GM23338 (cell line): ENCODE measurements around the gene IDUA. TPM values are rescaled to one million over a fixed set of nuclear protein-coding genes. Genes with fewer than 3 reads are reported as not detected.

Experiments
- ATAC-seq: fragments of 200-7000 bp; cut with Tn5 transposase; 3 replicates; pipeline ENCODE4 v1.9.1; 2020
- DNase-seq: peaks from one replicate; pipeline ENCODE4 v3.0.0-alpha.2; 2015; ENCODE audit warnings: low spot score
- H2AFZ ChIP-seq: fragments of 200-600 bp; sonication (generic); 2 replicates; pipeline ENCODE4 v1.8.0; 2016; ENCODE audit warnings: antibody characterized with exemption, mild to moderate bottlenecking, moderate library complexity
- H3F3A ChIP-seq: fragments of 200-600 bp; sonication (generic); replicated peaks from 2 replicates; pipeline ENCODE4 v1.8.0; 2017; ENCODE audit warnings: antibody characterized with exemption, mixed run types, low read depth
- H3K27ac ChIP-seq: fragments of 200-600 bp; sonication (generic); 2 replicates; pipeline ENCODE4 v1.6.1; 2016; ENCODE audit warnings: low read depth
- H3K27me3 ChIP-seq: fragments of 200-600 bp; sonication (generic); 2 replicates; pipeline ENCODE4 v1.8.0; 2016; ENCODE audit warnings: mild to moderate bottlenecking, mixed run types, moderate library complexity; ENCODE audit not compliant: insufficient read depth
- H3K36me3 ChIP-seq: fragments of 200-600 bp; sonication (generic); 2 replicates; pipeline ENCODE4 v1.8.0; 2016; ENCODE audit warnings: mild to moderate bottlenecking; ENCODE audit not compliant: insufficient read depth
- H3K4me1 ChIP-seq: fragments of 200-600 bp; sonication (generic); 2 replicates; pipeline ENCODE4 v1.8.0; 2016; ENCODE audit warnings: mild to moderate bottlenecking, moderate library complexity; ENCODE audit not compliant: insufficient read depth
- H3K4me2 ChIP-seq: fragments of 200-600 bp; sonication (generic); 2 replicates; pipeline ENCODE4 v1.7.1; 2017; ENCODE audit warnings: mixed run types
- H3K4me3 ChIP-seq: fragments of 200-600 bp; sonication (generic); 2 replicates; pipeline ENCODE4 v1.6.1; 2016; ENCODE audit warnings: mixed run types
- H3K79me2 ChIP-seq: fragments of 200-600 bp; sonication (generic); replicated peaks from 2 replicates; pipeline ENCODE4 v1.8.0; 2017; ENCODE audit warnings: mild to moderate bottlenecking; ENCODE audit not compliant: insufficient read depth
- H3K9me2 ChIP-seq: fragments of 200-600 bp; sonication (generic); 2 replicates; pipeline ENCODE4 v1.8.0; 2017; ENCODE audit not compliant: insufficient read depth
- H4K20me1 ChIP-seq: fragments of 200-600 bp; sonication (generic); replicated peaks from 2 replicates; pipeline ENCODE4 v1.8.0; 2017; ENCODE audit warnings: mild to moderate bottlenecking; ENCODE audit not compliant: insufficient read depth
- H3K27ac Mint-ChIP-seq: 2 replicates; pipeline ENCODE4 v1.8.0; 2020; ENCODE audit warnings: inconsistent platforms, mild to moderate bottlenecking, moderate library complexity, mixed read lengths
- H3K27me3 Mint-ChIP-seq: 3 replicates; pipeline ENCODE4 v1.8.0; 2022; ENCODE audit warnings: low read depth, mild to moderate bottlenecking, moderate library complexity, mixed read lengths, inconsistent platforms; ENCODE audit not compliant: insufficient read depth, poor library complexity
- H3K36me3 Mint-ChIP-seq: 3 replicates; pipeline ENCODE4 v1.8.0; 2021; ENCODE audit warnings: low read depth, mild to moderate bottlenecking, inconsistent platforms, moderate library complexity, mixed read lengths
- H3K4me1 Mint-ChIP-seq: 3 replicates; pipeline ENCODE4 v1.8.0; 2020; ENCODE audit warnings: mild to moderate bottlenecking, inconsistent platforms, mixed read lengths
- H3K4me3 Mint-ChIP-seq: 3 replicates; pipeline ENCODE4 v1.8.0; 2021; ENCODE audit warnings: moderate library complexity, mild to moderate bottlenecking, inconsistent platforms, mixed read lengths
- H3K9me3 Mint-ChIP-seq: 3 replicates; pipeline ENCODE4 v1.8.0; 2020; ENCODE audit warnings: moderate library complexity, mild to moderate bottlenecking, inconsistent platforms, mixed read lengths
- CREB1 ChIP-seq: fragments of 250-450 bp; sonication (Bioruptor Pico); IDR thresholded peaks from 2 replicates; pipeline ENCODE4 v1.5.0; 2020; ENCODE audit warnings: low read depth, mild to moderate bottlenecking, moderate library complexity
- ETS1 ChIP-seq: IDR thresholded peaks from 2 replicates; pipeline ENCODE4 v1.6.1; 2016; ENCODE audit warnings: antibody characterized with exemption
- EZH2 ChIP-seq: fragments of 200-600 bp; sonication (generic); IDR thresholded peaks from one replicate; pipeline ENCODE4 v1.8.0; 2017; ENCODE audit warnings: antibody characterized with exemption, mild to moderate bottlenecking, low read depth; ENCODE audit not compliant: unreplicated experiment
- EZH2phosphoT487 ChIP-seq: fragments of 200-600 bp; sonication (generic); IDR thresholded peaks from one replicate; pipeline ENCODE4 v1.8.1; 2018; ENCODE audit warnings: antibody characterized with exemption; ENCODE audit not compliant: unreplicated experiment
- JUNB ChIP-seq: IDR thresholded peaks from one replicate; pipeline ENCODE4 v1.6.1; 2016; ENCODE audit warnings: antibody characterized with exemption; ENCODE audit not compliant: unreplicated experiment
- NANOG ChIP-seq: IDR thresholded peaks from 2 replicates; pipeline ENCODE4 v1.6.1; 2016; ENCODE audit warnings: antibody characterized with exemption, borderline replicate concordance
- POLR2AphosphoS5 ChIP-seq: IDR thresholded peaks from 2 replicates; pipeline ENCODE4 v1.6.1; 2016; ENCODE audit warnings: antibody characterized with exemption, low read depth
- REST ChIP-seq: IDR thresholded peaks from one replicate; pipeline ENCODE4 v1.6.1; 2018; ENCODE audit warnings: antibody characterized with exemption; ENCODE audit not compliant: unreplicated experiment
- STAT1 ChIP-seq: IDR thresholded peaks from one replicate; pipeline ENCODE4 v1.6.1; 2016; ENCODE audit warnings: antibody characterized with exemption; ENCODE audit not compliant: unreplicated experiment
- ZNF114 ChIP-seq: fragments of 250-450 bp; sonication (Bioruptor Pico); IDR thresholded peaks from 2 replicates; pipeline ENCODE4 v1.5.0; 2020; ENCODE audit warnings: mild to moderate bottlenecking, moderate library complexity
- ZNF331 ChIP-seq: fragments of 250-450 bp; sonication (Bioruptor Pico); IDR thresholded peaks from 2 replicates; pipeline ENCODE4 v1.5.0; 2020; ENCODE audit warnings: low read depth, mild to moderate bottlenecking, moderate library complexity
- polyA plus RNA-seq: library from polyadenylated mRNA; unstranded; fragments of >200 nt; fragmentation: Nextera tagmentation; extraction: Ambion mirVana; gene quantifications from 2 replicates; pipeline ENCODE4 v1.2.1, GENCODE V29; 2016
- total RNA-seq: library from RNA; depleted of rRNA; stranded (reverse); fragments of >200 nt; shearing (Covaris generic); gene quantifications from 2 replicates; pipeline ENCODE4 v1.2.3, GENCODE V29; 2014
- TF ChIP-seq, protein P1 (sequence below): fragments of 250-450 bp; sonication (Bioruptor Pico); IDR thresholded peaks from 2 replicates; pipeline ENCODE4 v1.5.0; 2020; ENCODE audit warnings: mild to moderate bottlenecking, moderate library complexity
- TF ChIP-seq, protein P2 (sequence below), 2 experiments: fragments of 200-600 bp in 1 of 2; sonication (generic) in 1 of 2; conservative IDR thresholded peaks; 2 replicates each; pipeline versions ENCODE4 v1.5.1 to v1.6.1; 2016 to 2017; ENCODE audit warnings: antibody characterized with exemption in 2 of 2, low read depth in 2 of 2, mild to moderate bottlenecking in 2 of 2, moderate library complexity in 1 of 2

The IDUA gene
- total and polyA plus RNA-seq, 2 experiments from 2014 or later = 1.3 to 6.1 TPM

GRCh38 chr4:990746-991367, 4.0 kb downstream of the IDUA start:
- Histone ChIP-seq H3K79me2 (no peaks in the 10 kb centered on the region), H2AFZ (no peak overlapping the region), H3F3A (0 out of 2 replicates have a peak, but pooled peaks cover 2% of the 10 kb centered on the region), H3K27me3 (peaks cover 11% of the 10 kb centered on the region), H3K4me3 (no peak overlapping the region), H3K36me3 (no peaks in the 10 kb centered on the region), H3K9me2 (no peaks in the 10 kb centered on the region), H3K4me1 (peaks cover 6% of the 10 kb centered on the region; the same call in 1 of the 2 replicates), H4K20me1 (no peaks in the 10 kb centered on the region), H3K4me2 (no peak overlapping the region), H3K27ac (no peak overlapping the region)
- Mint-ChIP-seq H3K27ac (no peak overlapping the region), H3K27me3 (peaks cover 17% of the 10 kb centered on the region), H3K9me3 (no peaks in the 10 kb centered on the region), H3K4me3 (no peak overlapping the region), H3K36me3 (no peaks in the 10 kb centered on the region), H3K4me1 (0 out of 3 replicates have a peak, but pooled peaks cover 2% of the 10 kb centered on the region)
- DNase-seq (no peak), ATAC-seq (no peak)
- TF ChIP-seq JUNB = no peak
- TF ChIP-seq ZNF114 (CRISPR knock-in tag) = no peak
- TF ChIP-seq, protein P1, sequence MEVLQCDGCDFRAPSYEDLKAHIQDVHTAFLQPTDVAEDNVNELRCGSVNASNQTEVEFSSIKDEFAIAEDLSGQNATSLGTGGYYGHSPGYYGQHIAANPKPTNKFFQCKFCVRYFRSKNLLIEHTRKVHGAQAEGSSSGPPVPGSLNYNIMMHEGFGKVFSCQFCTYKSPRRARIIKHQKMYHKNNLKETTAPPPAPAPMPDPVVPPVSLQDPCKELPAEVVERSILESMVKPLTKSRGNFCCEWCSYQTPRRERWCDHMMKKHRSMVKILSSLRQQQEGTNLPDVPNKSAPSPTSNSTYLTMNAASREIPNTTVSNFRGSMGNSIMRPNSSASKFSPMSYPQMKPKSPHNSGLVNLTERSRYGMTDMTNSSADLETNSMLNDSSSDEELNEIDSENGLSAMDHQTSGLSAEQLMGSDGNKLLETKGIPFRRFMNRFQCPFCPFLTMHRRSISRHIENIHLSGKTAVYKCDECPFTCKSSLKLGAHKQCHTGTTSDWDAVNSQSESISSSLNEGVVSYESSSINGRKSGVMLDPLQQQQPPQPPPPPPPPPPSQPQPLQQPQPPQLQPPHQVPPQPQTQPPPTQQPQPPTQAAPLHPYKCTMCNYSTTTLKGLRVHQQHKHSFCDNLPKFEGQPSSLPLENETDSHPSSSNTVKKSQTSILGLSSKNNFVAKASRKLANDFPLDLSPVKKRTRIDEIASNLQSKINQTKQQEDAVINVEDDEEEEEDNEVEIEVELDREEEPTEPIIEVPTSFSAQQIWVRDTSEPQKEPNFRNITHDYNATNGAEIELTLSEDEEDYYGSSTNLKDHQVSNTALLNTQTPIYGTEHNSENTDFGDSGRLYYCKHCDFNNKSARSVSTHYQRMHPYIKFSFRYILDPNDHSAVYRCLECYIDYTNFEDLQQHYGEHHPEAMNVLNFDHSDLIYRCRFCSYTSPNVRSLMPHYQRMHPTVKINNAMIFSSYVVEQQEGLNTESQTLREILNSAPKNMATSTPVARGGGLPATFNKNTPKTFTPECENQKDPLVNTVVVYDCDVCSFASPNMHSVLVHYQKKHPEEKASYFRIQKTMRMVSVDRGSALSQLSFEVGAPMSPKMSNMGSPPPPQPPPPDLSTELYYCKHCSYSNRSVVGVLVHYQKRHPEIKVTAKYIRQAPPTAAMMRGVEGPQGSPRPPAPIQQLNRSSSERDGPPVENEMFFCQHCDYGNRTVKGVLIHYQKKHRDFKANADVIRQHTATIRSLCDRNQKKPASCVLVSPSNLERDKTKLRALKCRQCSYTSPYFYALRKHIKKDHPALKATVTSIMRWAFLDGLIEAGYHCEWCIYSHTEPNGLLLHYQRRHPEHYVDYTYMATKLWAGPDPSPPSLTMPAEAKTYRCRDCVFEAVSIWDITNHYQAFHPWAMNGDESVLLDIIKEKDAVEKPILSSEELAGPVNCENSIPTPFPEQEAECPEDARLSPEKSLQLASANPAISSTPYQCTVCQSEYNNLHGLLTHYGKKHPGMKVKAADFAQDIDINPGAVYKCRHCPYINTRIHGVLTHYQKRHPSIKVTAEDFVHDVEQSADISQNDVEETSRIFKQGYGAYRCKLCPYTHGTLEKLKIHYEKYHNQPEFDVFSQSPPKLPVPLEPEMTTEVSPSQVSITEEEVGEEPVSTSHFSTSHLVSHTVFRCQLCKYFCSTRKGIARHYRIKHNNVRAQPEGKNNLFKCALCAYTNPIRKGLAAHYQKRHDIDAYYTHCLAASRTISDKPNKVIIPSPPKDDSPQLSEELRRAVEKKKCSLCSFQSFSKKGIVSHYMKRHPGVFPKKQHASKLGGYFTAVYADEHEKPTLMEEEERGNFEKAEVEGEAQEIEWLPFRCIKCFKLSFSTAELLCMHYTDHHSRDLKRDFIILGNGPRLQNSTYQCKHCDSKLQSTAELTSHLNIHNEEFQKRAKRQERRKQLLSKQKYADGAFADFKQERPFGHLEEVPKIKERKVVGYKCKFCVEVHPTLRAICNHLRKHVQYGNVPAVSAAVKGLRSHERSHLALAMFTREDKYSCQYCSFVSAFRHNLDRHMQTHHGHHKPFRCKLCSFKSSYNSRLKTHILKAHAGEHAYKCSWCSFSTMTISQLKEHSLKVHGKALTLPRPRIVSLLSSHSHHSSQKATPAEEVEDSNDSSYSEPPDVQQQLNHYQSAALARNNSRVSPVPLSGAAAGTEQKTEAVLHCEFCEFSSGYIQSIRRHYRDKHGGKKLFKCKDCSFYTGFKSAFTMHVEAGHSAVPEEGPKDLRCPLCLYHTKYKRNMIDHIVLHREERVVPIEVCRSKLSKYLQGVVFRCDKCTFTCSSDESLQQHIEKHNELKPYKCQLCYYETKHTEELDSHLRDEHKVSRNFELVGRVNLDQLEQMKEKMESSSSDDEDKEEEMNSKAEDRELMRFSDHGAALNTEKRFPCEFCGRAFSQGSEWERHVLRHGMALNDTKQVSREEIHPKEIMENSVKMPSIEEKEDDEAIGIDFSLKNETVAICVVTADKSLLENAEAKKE (CRISPR knock-in tag) = no peak
- no peak for TF ChIP-seq CREB1 (CRISPR knock-in tag)
- no peak for TF ChIP-seq ETS1
- TF ChIP-seq ZNF331 (CRISPR knock-in tag) = no peak
- TF ChIP-seq STAT1 = no peak
- no peak for TF ChIP-seq POLR2AphosphoS5
- no peak for TF ChIP-seq EZH2phosphoT487
- TF ChIP-seq NANOG = no peak
- TF ChIP-seq, protein P2, sequence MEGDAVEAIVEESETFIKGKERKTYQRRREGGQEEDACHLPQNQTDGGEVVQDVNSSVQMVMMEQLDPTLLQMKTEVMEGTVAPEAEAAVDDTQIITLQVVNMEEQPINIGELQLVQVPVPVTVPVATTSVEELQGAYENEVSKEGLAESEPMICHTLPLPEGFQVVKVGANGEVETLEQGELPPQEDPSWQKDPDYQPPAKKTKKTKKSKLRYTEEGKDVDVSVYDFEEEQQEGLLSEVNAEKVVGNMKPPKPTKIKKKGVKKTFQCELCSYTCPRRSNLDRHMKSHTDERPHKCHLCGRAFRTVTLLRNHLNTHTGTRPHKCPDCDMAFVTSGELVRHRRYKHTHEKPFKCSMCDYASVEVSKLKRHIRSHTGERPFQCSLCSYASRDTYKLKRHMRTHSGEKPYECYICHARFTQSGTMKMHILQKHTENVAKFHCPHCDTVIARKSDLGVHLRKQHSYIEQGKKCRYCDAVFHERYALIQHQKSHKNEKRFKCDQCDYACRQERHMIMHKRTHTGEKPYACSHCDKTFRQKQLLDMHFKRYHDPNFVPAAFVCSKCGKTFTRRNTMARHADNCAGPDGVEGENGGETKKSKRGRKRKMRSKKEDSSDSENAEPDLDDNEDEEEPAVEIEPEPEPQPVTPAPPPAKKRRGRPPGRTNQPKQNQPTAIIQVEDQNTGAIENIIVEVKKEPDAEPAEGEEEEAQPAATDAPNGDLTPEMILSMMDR (conservative IDR thresholded peaks at IDR 0.05; ENCODE audit: low read depth in 2 of 2) = no peak
- TF ChIP-seq EZH2 = no peak
- TF ChIP-seq REST = no peak
